A204.1 (cell line): ENCODE data around the gene HGF.
"Not testable (repeated sequence)": the region's sequence is repeated elsewhere in the genome, so short reads cannot be mapped to it uniquely, and the experiment has no call there.

Source experiments
- FAIRE-seq: peaks from 2 replicates; lab custom pipeline; 2012; peaks lifted over from hg19 to GRCh38; lab: Jason Lieb, UNC

HGF gene

DNA sequence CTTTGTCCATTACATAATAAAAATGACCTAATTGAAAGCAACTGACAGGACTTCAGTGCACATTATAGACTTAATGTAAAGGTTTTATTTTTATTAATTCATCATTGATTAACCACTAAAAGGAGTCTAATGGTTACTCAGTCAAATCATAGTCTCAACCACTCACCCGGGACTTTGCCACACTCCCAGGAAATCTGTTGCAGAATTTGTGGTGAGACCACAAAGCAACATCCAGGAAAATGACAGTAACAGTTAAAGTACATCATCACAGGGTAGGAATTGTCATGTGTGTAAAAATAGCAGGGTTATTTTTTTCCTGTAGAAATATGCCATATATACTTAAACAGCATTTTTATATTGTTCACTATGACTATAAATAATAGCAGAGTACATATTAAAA, 6.3 kb upstream of the HGF start:
- FAIRE-seq = no peak

- FAIRE-seq = no peak
These were observed 5.7 kb upstream of the HGF start for GRCh38 chr7:81775560-81775959.

- FAIRE-seq = no peak
These were observed 4.7 kb upstream of the HGF start for GRCh38 chr7:81774551-81774950.

GRCh38 chr7:81770728-81771223, 929 bp upstream of the HGF start:
- FAIRE-seq = no peak

DNA sequence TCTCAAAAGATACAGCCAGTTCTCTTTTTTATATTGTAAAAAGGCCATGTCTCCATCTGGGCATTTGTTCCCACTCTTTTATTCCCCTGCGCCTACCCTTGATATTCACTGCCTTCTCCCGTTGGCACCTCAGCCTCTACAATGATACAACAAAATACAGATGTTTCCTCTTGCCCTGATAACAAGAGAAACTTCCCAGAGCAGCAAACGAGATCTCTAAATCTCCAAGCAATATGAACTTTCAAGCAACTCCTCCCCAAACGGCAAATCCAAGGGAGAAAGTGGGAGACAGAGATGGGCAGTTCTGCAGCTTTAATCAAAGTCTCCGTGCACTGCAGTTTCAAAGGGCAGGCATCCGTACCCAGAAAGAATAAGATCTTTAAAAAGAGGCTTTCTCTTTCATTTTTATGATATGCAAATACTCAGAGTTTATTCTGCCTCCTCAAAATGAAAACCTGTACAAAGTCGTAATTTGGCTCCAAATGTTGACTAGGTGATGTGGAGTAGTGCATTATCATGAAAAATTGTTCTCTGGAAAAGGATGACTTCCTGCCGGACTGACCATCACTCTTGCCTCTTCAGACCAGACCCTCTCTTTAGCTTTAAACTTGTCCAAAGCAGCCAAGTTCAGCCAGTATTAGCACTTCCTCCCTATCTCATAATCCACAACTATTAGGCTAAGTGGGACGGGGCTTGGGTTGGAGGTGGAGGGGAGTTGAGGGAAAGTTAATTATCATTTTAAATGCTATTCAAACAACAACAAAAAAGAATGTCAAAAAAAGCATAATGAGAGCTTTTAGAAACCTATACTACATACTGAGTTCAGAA, 682 bp downstream of the HGF start:
- no peak for FAIRE-seq

DNA sequence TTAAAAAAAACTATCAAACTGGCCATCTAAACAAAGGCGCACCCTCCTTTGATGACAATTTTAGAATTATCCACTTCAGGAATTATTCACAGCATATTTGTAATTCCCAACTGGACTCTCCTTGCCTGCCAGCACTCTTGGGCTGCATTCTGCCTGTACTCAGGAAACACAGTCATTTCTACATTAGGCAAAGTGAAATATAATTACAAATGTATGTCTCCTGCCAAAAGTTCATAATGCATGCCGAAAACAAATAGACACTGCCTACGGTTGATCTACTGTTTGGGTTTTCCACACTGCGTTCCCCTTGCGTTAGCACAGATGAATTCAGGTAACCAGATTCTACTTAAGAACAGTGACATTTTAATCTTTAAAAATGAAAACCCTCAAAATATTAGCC, 1.9 kb downstream of the HGF start:
- no peak for FAIRE-seq

DNA sequence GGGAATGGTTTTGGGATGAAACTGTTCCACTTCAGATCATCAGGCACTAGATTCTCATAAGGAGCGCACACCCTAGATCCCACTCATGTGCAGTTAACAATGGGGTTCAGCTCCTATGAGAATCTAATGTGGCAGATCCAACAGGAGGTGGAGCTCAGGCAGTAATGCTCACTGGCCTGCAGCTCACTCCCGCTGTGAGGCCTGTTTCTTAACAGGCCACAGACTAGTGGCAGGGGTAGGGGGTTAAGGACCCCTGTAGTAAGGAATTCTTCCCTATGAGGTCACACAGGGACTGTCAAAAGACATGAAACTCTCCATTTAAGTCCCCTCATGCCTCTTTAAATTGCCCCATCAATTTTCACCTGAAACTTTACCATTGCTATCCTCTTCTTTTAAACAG, 8.0 kb downstream of the HGF start:
- FAIRE-seq = no peak

DNA sequence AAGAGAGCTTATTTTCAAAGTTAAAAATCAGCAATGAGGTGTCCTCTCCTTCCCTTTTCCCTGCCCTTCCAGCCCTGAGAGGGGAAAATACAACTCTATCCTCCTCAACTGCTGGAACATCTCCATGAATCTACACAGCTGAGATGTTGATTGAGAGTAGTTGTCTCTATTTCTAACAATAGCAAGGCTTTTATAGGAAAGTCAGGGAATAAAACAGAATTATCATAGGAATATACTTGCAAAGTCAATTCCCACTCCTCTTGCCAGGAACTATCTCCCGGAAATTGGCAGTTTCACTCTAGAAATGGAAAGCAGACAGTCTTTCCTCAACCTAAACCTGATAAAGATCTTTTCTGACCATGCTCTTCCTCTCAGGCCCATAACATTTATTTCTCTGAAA, 8.8 kb downstream of the HGF start:
- FAIRE-seq = no peak

DNA sequence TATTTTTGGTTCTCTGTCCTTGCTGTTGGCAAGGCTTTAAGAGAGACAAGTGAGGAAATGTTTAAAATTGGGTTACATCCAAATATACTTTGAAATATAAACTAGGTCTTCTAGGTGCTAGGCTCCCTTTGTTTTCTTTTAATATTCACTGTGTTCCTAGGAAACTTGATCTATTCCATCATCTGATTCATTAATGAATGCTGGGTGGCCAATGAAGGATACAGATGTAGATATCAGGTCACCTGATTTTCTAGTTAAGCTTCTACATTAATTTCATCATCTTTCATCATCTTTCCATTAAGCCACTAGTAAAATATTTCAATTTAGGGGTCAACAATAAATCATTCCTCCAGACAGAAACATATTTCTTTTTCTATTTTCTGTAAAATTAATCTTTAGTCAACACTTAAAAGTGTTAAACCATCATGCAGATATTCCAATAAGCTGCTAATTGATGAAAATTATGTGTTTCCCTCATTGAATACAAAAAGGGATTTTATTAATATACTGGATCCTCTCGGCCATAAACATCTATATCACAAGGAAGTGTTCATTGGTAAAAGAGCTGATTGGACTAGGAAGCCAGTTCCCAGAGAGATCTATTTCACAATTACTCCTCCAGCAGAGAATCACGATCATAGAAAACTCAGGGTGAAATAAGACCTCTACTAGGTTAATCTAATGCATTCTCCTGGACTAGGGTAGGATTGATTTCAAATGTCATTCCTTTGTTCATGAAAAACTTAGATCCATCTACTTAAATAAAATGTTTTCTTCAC, 14.7 kb downstream of the HGF start:
- FAIRE-seq = no peak

DNA sequence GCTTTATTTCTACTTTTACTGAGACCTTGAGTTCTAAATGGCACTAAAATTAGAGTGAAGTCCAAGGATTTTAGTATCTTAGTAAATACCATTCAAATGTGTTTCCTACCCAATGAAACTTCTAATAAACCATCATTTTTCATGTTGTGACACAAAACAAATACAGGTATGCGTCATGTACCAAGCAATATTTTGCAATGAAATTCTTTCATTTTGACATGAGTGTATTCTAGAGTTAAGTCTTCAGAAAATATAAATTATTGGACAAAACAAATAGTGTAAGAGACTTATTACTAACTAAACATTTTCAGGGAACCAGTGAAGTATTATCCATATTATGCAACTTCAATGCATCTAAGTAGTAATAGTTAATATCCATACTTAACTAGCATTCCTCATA, 16.5 kb downstream of the HGF start:
- FAIRE-seq = no peak

- no peak for FAIRE-seq
These were observed 17.5 kb downstream of the HGF start for GRCh38 chr7:81752318-81752714.

DNA sequence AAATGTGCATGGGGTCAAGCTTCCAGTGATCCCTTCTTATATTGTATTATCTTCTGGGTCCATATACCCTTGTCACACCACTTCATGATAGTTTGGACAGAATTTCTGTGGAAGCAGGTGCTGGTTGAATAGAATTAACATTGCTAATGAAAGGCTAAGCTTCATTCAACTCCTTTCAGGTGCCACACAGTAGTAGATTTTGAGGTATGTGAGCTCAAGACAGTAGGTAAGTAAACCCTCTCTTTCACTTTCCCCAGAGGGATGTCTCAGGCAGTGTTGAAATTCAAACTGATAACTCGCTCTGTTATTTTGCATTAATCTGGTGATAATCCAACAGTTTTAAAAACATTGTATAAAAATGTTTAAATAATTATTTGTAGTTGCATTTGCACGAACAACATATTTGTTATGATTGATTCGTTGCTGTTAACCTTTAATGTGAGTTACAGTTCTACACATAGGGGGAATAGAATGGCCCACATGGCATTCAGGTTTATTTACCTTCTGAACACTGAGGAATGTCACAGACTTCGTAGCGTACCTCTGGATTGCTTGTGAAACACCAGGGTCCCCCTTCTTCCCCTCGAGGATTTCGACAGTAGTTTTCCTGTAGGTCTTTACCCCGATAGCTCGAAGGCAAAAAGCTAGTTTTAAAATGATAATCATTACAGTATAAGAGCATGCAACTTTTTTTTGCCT, 18.1 kb downstream of the HGF start:
- no peak for FAIRE-seq

DNA sequence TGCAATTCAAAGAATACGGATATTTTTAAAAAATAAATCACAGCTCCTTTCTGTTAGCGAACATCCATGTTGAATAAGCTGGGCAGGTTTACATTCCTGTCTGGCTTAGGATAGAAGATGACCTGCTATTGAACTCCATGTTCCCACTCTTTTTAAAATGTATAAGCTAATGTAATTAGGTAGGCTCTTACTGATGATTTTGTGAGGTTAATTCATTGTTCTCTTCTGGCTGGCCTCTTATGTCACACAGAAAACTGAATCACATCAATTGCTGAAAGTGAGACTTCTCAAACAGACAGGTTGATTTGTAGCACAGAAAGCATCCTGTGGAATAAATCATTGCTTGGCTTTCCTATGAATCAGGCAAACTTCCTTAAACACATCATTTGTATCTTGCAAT, 24.2 kb downstream of the HGF start:
- no peak for FAIRE-seq

- no peak for FAIRE-seq
These were observed 25.5 kb downstream of the HGF start for GRCh38 chr7:81744389-81744788.

- FAIRE-seq = no peak
These were observed 26.2 kb downstream of the HGF start for GRCh38 chr7:81743665-81744064.

GRCh38 chr7:81743201-81743600, 26.6 kb downstream of the HGF start:
- FAIRE-seq = no peak

- no peak for FAIRE-seq
These were observed 29.4 kb downstream of the HGF start for GRCh38 chr7:81740403-81740802.

- FAIRE-seq = no peak
These were observed 33.8 kb downstream of the HGF start for GRCh38 chr7:81736091-81736490.

- FAIRE-seq = no peak
These were observed 44.1 kb downstream of the HGF start for GRCh38 chr7:81725812-81726127.

GRCh38 chr7:81725003-81725811, 44.6 kb downstream of the HGF start:
- FAIRE-seq = no peak

DNA sequence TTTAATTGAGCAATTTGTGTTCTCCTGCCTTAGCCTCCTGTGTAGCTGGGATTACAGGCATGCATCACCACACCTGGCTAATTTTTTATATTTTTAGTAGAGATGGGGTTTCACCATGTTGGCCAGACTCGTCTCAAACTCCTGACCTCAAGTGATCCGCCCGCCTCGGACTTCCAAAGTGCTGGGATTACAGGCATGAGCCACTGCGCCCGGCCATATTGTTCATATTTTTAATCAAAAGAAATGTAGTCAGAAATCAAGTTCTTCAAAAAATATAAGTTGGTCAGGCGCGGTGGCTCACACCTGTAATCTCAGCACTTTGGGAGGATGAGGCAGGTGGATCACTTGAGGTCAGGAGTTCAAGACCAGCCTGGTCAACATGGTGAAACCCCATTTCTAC, 47.6 kb downstream of the HGF start:
- not testable (repeated sequence) for FAIRE-seq

DNA sequence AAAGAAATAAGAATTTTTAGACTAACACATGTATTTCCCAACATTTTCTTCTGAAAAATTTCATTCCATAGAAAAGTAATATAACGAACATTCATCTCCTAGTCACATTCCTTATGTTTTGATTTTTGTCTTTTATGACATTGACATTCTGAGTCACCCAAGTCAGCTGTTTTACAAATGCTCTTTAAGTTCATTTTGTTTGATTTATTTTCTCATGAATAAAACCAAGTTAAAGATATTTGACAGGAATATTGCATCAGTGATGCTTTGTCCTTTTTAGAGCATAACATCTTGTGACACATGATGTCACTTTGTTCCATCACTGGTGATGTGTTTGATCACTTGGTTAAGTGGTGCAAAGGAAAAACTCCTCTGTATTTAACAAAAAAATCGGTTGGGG, 48.4 kb downstream of the HGF start:
- no peak for FAIRE-seq
